HG03060 (cell line): ENCODE measurements around the gene UCN.

Experiments
- ATAC-seq: cut with Tn5 transposase; IDR thresholded peaks from one replicate; pipeline ENCODE4 v1.9.1; 2021; ENCODE audit warnings: low read depth, moderate number of reproducible peaks; ENCODE audit not compliant: unreplicated experiment

UCN gene

GRCh38 chr2:27262379-27263286 lies 45.6 kb downstream of the UCN start, which contains the start of gene SLC30A3:
Gene SLC30A3, minus strand, starts transcription at chr2:27263047. Its CDS starts 141 bp downstream, at chr2:27262906.
- ATAC-seq: no peak

- no peak for ATAC-seq
Observed at GRCh38 chr2:27261926-27262298, 46.3 kb downstream of the UCN start.

GRCh38 chr2:27261241-27261925 lies 46.9 kb downstream of the UCN start:
- ATAC-seq: no peak

GRCh38 chr2:27258051-27258450 lies 50.2 kb downstream of the UCN start:
- no peak for ATAC-seq
